Neural progenitor cell (in vitro differentiated cells): Measurements from ENCODE around the gene PRRT1B. TPM values are rescaled to one million over a fixed set of nuclear protein-coding genes. Genes with fewer than 3 reads are reported as not detected.
A peak's percentile ranks its signal among the peaks of the same experiment; 100 is the strongest.

ENCODE experiments used
- DNase-seq: peaks from one replicate; pipeline ENCODE4 v3.0.0-alpha.2; 2016; ENCODE audit warnings: low spot score
- H2AFZ ChIP-seq: fragments of 200-600 bp; sonication (generic); replicated peaks from 2 replicates; pipeline ENCODE4 v1.6.1; 2016; ENCODE audit warnings: antibody characterized with exemption
- H3F3A ChIP-seq: fragments of 200-600 bp; sonication (generic); 2 replicates; pipeline ENCODE4 v1.6.1; 2016; ENCODE audit warnings: antibody characterized with exemption, low read depth
- H3K27ac ChIP-seq: fragments of 200-600 bp; sonication (generic); 2 replicates; pipeline ENCODE4 v1.5.1; 2016; ENCODE audit warnings: mild to moderate bottlenecking
- H3K27me3 ChIP-seq: fragments of 200-600 bp; sonication (generic); 2 replicates; pipeline ENCODE4 v1.6.1; 2016; ENCODE audit warnings: mild to moderate bottlenecking, moderate library complexity
- H3K36me3 ChIP-seq: fragments of 200-600 bp; sonication (generic); 2 replicates; pipeline ENCODE4 v1.5.1; 2016
- H3K4me1 ChIP-seq: fragments of 200-600 bp; sonication (generic); 2 replicates; pipeline ENCODE4 v1.6.1; 2016; ENCODE audit warnings: mixed run types
- H3K4me2 ChIP-seq: fragments of 200-600 bp; sonication (generic); 2 replicates; pipeline ENCODE4 v1.6.1; 2016
- H3K4me3 ChIP-seq: fragments of 200-600 bp; sonication (generic); 2 replicates; pipeline ENCODE4 v1.5.1; 2016
- H3K79me2 ChIP-seq: fragments of 200-600 bp; sonication (generic); 2 replicates; pipeline ENCODE4 v1.6.1; 2016; ENCODE audit warnings: low read depth
- H3K9ac ChIP-seq: fragments of 200-600 bp; sonication (generic); 2 replicates; pipeline ENCODE4 v1.6.1; 2016
- H3K9me3 ChIP-seq: fragments of 200-600 bp; sonication (generic); 2 replicates; pipeline ENCODE4 v1.5.1; 2016; ENCODE audit warnings: low read depth
- H4K20me1 ChIP-seq: fragments of 200-600 bp; sonication (generic); 2 replicates; pipeline ENCODE4 v1.6.1; 2016; ENCODE audit warnings: low read depth
- H3K27ac Mint-ChIP-seq: 3 replicates; pipeline ENCODE4 v1.8.0; 2021; ENCODE audit warnings: mixed read lengths
- H3K27me3 Mint-ChIP-seq: 2 replicates; pipeline ENCODE4 v1.8.0; 2022; ENCODE audit warnings: low read depth, mild to moderate bottlenecking, inconsistent platforms, moderate library complexity, mixed read lengths; ENCODE audit not compliant: insufficient read depth
- H3K36me3 Mint-ChIP-seq: 3 replicates; pipeline ENCODE4 v1.8.0; 2021; ENCODE audit warnings: mixed read lengths
- H3K4me1 Mint-ChIP-seq: 3 replicates; pipeline ENCODE4 v1.8.0; 2021; ENCODE audit warnings: mixed read lengths
- H3K4me3 Mint-ChIP-seq: 3 replicates; pipeline ENCODE4 v1.8.0; 2021; ENCODE audit warnings: mild to moderate bottlenecking, moderate library complexity, mixed read lengths
- H3K9me3 Mint-ChIP-seq: 3 replicates; pipeline ENCODE4 v1.8.0; 2020; ENCODE audit warnings: mixed read lengths
- EZH2 ChIP-seq: fragments of 200-600 bp; sonication (generic); IDR thresholded peaks from 2 replicates; pipeline ENCODE4 v1.6.1; 2017; ENCODE audit warnings: antibody characterized with exemption, mild to moderate bottlenecking, moderate library complexity
- EZH2phosphoT487 ChIP-seq: fragments of 200-600 bp; sonication (generic); IDR thresholded peaks from 2 replicates; pipeline ENCODE4 v1.6.1; 2017; ENCODE audit warnings: antibody characterized with exemption
- total RNA-seq: library from RNA; depleted of rRNA; stranded (reverse); fragments of >200 nt; gene quantifications from 2 replicates; pipeline ENCODE4 v1.2.3, GENCODE V29; 2015; ENCODE audit warnings: low replicate concordance
- TF ChIP-seq, protein P1 (sequence below): fragments of 200-600 bp; sonication (generic); IDR thresholded peaks from 2 replicates; pipeline ENCODE4 v1.5.1; 2017; ENCODE audit warnings: antibody characterized with exemption, mild to moderate bottlenecking

Gene PRRT1B
- not detected in 2 replicates for total RNA-seq

DNA sequence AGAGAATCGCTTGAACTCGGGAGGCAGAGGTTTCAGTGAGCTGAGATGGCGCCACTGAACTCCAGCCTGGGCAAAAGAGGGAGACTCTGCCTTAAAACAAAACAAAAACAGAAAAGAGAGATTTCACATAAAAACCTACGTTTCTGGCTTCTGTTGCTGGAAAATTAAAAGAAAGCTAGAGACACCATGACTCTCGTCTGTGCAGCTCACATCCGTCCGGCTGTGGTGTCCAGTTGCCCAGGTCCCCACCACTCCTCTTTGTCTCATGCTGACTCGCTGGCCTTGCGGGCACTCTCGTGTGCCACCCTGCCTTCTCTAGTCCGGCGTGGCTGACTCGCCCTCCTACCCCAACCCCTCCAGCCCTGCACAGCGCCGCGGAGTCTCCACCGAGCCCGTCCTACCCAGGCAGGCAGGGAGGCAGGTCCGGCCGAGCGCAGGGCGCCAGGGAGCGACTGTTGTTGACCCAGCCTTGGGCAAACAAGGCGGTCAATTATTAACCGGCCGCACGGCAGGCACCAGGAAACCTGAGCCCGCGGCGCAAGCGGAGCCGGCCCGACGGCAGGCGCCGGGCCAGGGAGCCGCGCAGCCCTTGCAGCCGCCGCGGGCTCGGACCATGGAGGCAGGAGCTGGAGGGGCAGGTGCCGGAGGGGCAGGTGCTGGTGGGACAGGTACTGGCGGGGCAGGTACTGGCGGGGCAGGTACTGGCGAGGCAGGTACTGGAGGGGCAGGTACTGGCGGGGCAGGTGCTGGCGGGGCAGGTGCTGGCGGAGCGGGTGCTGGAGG is at the start of gene PRRT1B:
PRRT1B (plus strand) TSS at position 521 of the 783 bp plus-strand sequence; CDS start at position 614, 93 bp downstream.
- Histone ChIP-seq H3K9ac (no peak within 1 kb of the TSS), H3K79me2 (no peaks in the 10 kb centered on the region), H3K27me3 (peaks cover 26% of the 10 kb centered on the region), H3K36me3 (no peaks in the 10 kb centered on the region), H3K4me1 (no peaks in the 10 kb centered on the region), H3K9me3 (peaks cover 13% of the 10 kb centered on the region), H3K27ac (no peak within 1 kb of the TSS), H3K4me3 (no peak within 1 kb of the TSS), H2AFZ (no peak within 1 kb of the TSS), H4K20me1 (no peaks in the 10 kb centered on the region), H3F3A (peaks cover 5% of the 10 kb centered on the region), H3K4me2 (peak within 1 kb of the TSS; percentile 13)
- no peaks in the 10 kb centered on the region for H3K4me1 Mint-ChIP-seq
- peaks cover 21% of the 10 kb centered on the region for H3K27me3 Mint-ChIP-seq
- no peaks in the 10 kb centered on the region for H3K36me3 Mint-ChIP-seq
- no peak within 1 kb of the TSS for H3K27ac Mint-ChIP-seq
- H3K4me3 Mint-ChIP-seq = peak within 1 kb of the TSS; percentile 35
- H3K9me3 Mint-ChIP-seq = peaks cover 41% of the 10 kb centered on the region
- DNase-seq = no peak
- TF ChIP-seq EZH2 (no peak), EZH2phosphoT487 (no peak)
- TF ChIP-seq, protein P1, sequence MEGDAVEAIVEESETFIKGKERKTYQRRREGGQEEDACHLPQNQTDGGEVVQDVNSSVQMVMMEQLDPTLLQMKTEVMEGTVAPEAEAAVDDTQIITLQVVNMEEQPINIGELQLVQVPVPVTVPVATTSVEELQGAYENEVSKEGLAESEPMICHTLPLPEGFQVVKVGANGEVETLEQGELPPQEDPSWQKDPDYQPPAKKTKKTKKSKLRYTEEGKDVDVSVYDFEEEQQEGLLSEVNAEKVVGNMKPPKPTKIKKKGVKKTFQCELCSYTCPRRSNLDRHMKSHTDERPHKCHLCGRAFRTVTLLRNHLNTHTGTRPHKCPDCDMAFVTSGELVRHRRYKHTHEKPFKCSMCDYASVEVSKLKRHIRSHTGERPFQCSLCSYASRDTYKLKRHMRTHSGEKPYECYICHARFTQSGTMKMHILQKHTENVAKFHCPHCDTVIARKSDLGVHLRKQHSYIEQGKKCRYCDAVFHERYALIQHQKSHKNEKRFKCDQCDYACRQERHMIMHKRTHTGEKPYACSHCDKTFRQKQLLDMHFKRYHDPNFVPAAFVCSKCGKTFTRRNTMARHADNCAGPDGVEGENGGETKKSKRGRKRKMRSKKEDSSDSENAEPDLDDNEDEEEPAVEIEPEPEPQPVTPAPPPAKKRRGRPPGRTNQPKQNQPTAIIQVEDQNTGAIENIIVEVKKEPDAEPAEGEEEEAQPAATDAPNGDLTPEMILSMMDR = no peak

GRCh38 chr9:131495785-131496184 is 49.5 kb upstream of the PRRT1B start:
- TF ChIP-seq EZH2 (no peak), EZH2phosphoT487 (no peak)
- TF ChIP-seq, protein P1 = no peak
- Histone ChIP-seq H3K9me3 (no peaks in the 10 kb centered on the region), H3K4me1 (no peaks in the 10 kb centered on the region), H3K4me3 (no peak overlapping the region), H3K27ac (no peak overlapping the region), H3F3A (peaks cover 45% of the 10 kb centered on the region), H2AFZ (no peak overlapping the region), H3K27me3 (no peaks in the 10 kb centered on the region), H3K79me2 (no peaks in the 10 kb centered on the region), H4K20me1 (peaks cover 67% of the 10 kb centered on the region), H3K4me2 (no peak overlapping the region), H3K9ac (no peak overlapping the region), H3K36me3 (peaks cover 10% of the 10 kb centered on the region)
- peaks cover under 1% of the 10 kb centered on the region for H3K9me3 Mint-ChIP-seq
- H3K4me3 Mint-ChIP-seq = no peak overlapping the region
- H3K4me1 Mint-ChIP-seq = peaks cover 3% of the 10 kb centered on the region
- H3K27ac Mint-ChIP-seq = no peak overlapping the region
- peaks cover 37% of the 10 kb centered on the region for H3K36me3 Mint-ChIP-seq
- peaks cover 19% of the 10 kb centered on the region for H3K27me3 Mint-ChIP-seq
- DNase-seq = no peak

DNA sequence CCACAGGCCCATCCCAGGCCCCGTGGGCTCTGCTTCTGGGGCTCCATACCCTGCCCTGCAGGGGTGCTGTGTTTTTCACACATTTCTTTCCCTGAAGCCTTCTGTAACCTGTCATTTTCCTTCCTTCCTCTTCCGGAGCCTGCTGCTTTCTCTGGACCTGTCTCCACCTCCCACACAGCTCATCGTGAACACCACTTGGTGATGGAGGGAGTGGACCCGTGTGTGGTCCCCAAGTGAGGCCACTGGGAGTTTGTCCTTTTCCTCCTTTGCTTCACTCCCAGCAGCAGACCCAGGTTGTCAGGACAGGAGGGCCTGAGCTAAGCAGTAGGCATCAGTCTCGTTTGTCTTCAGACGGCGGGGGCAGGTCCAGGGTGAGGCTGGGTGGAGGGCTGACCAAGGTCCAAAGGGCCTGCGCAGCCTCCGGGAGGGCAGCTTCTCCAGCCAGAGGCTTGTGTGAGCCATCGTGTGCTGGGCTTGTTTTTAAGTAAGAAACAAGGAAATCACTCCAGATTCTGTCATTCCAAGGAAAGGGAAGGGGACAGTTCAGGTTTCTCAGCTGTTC is 48.4 kb upstream of the PRRT1B start:
- TF ChIP-seq EZH2 (no peak), EZH2phosphoT487 (no peak)
- TF ChIP-seq, protein P1 = no peak
- Histone ChIP-seq H3K9me3 (no peaks in the 10 kb centered on the region), H3K27me3 (no peaks in the 10 kb centered on the region), H3K4me3 (no peak overlapping the region), H3F3A (peaks cover 57% of the 10 kb centered on the region), H3K9ac (no peak overlapping the region), H4K20me1 (peaks cover 57% of the 10 kb centered on the region), H3K4me1 (no peaks in the 10 kb centered on the region), H3K79me2 (no peaks in the 10 kb centered on the region), H3K36me3 (peaks cover 10% of the 10 kb centered on the region), H3K27ac (no peak overlapping the region), H3K4me2 (no peak overlapping the region), H2AFZ (no peak overlapping the region)
- no peak for DNase-seq
- peaks cover 20% of the 10 kb centered on the region for H3K27me3 Mint-ChIP-seq
- H3K27ac Mint-ChIP-seq = no peak overlapping the region
- H3K4me3 Mint-ChIP-seq = no peak overlapping the region
- H3K4me1 Mint-ChIP-seq = peaks cover 7% of the 10 kb centered on the region
- no peaks in the 10 kb centered on the region for H3K9me3 Mint-ChIP-seq
- H3K36me3 Mint-ChIP-seq = peaks cover 34% of the 10 kb centered on the region
